Mesenchymal stem cell (in vitro differentiated cells and primary cell): ENCODE results near the gene P4HTM.

Source experiments
- DNase-seq: peaks from one replicate; pipeline ENCODE4 v3.0.0-alpha.2; 2013
- H2AFZ ChIP-seq: one replicate; pipeline ENCODE4 v1.6.1; 2013; ENCODE audit warnings: low read depth, mild to moderate bottlenecking, control low read depth, inconsistent platforms, low read length, moderate library complexity
- H2AK5ac ChIP-seq: 2 replicates; pipeline ENCODE4 v1.6.1; 2013; ENCODE audit warnings: low read length, moderate library complexity, mild to moderate bottlenecking, inconsistent platforms; ENCODE audit not compliant: severe bottlenecking
- H2BK120ac ChIP-seq: one replicate; pipeline ENCODE4 v1.6.1; 2013; ENCODE audit warnings: low read depth, mild to moderate bottlenecking, inconsistent platforms, low read length, moderate library complexity
- H2BK12ac ChIP-seq, 2 experiments: one replicate each; pipeline ENCODE4 v1.6.1; 2013; ENCODE audit warnings: inconsistent platforms in 2 of 2, low read length in 2 of 2, mild to moderate bottlenecking in 2 of 2, moderate library complexity in 2 of 2, control low read depth in 1 of 2
- H2BK15ac ChIP-seq: one replicate; pipeline ENCODE4 v1.6.1; 2013; ENCODE audit warnings: mild to moderate bottlenecking, low read depth, inconsistent platforms; ENCODE audit not compliant: poor library complexity, severe bottlenecking
- H2BK5ac ChIP-seq: 2 replicates; pipeline ENCODE4 v1.6.1; 2013; ENCODE audit warnings: low read depth, mild to moderate bottlenecking, low read length, control low read depth, inconsistent platforms; ENCODE audit not compliant: poor library complexity, severe bottlenecking
- H3K14ac ChIP-seq, 2 experiments: one replicate each; pipeline ENCODE4 v1.6.1; 2013; ENCODE audit warnings: inconsistent platforms in 2 of 2, low read length in 2 of 2, control low read depth in 1 of 2, mild to moderate bottlenecking in 1 of 2, moderate library complexity in 1 of 2
- H3K18ac ChIP-seq, 2 experiments: one replicate each; pipeline ENCODE4 v1.6.1; 2013; ENCODE audit warnings: inconsistent platforms in 2 of 2, low read length in 2 of 2, control low read depth in 1 of 2, low read depth in 1 of 2, mild to moderate bottlenecking in 1 of 2
- H3K23ac ChIP-seq, 2 experiments: one replicate each; pipeline ENCODE4 v1.6.1; 2013; ENCODE audit warnings: inconsistent platforms in 2 of 2, low read length in 2 of 2, mild to moderate bottlenecking in 2 of 2, moderate library complexity in 2 of 2, control low read depth in 1 of 2
- H3K27ac ChIP-seq: 2 replicates; pipeline ENCODE4 v1.5.1; 2013; ENCODE audit warnings: mild to moderate bottlenecking, moderate library complexity, low read length, control low read depth, inconsistent platforms; ENCODE audit not compliant: poor library complexity, severe bottlenecking
- H3K27me3 ChIP-seq, 2 experiments: 2 replicates each; pipeline versions ENCODE4 v1.6.1 to v1.7.0; 2013; ENCODE audit warnings: low read length in 2 of 2, mild to moderate bottlenecking in 2 of 2, moderate library complexity in 2 of 2, control low read depth in 1 of 2, inconsistent platforms in 1 of 2; ENCODE audit not compliant: control insufficient read depth in 1 of 2, insufficient read depth in 1 of 2
- H3K36me3 ChIP-seq, 2 experiments: 2 replicates each; pipeline versions ENCODE4 v1.6.1 to v1.7.0; 2013; ENCODE audit warnings: low read length in 2 of 2, control low read depth in 1 of 2, inconsistent platforms in 1 of 2, low read depth in 1 of 2, mild to moderate bottlenecking in 1 of 2; ENCODE audit not compliant: insufficient read depth in 2 of 2, control insufficient read depth in 1 of 2
- H3K4ac ChIP-seq, 2 experiments: one replicate each; pipeline ENCODE4 v1.6.1; 2013; ENCODE audit warnings: inconsistent platforms in 2 of 2, low read length in 2 of 2, mild to moderate bottlenecking in 2 of 2, moderate library complexity in 2 of 2, control low read depth in 1 of 2, low read depth in 1 of 2
- H3K4me1 ChIP-seq: 2 replicates; pipeline ENCODE4 v1.6.1; 2013; ENCODE audit warnings: low read depth, low read length, control low read depth; ENCODE audit not compliant: control insufficient read depth, insufficient read depth
- H3K4me2 ChIP-seq: 2 replicates; pipeline ENCODE4 v1.6.1; 2013; ENCODE audit warnings: low read length, mild to moderate bottlenecking, inconsistent platforms; ENCODE audit not compliant: poor library complexity, severe bottlenecking
- H3K4me3 ChIP-seq, 2 experiments: 2 replicates each; pipeline versions ENCODE4 v1.5.1 to v1.7.0; 2013; ENCODE audit warnings: low read length in 2 of 2, mild to moderate bottlenecking in 2 of 2, control low read depth in 1 of 2, low read depth in 1 of 2; ENCODE audit not compliant: insufficient read depth in 1 of 2
- H3K79me1 ChIP-seq: replicated peaks from 2 replicates; pipeline ENCODE4 v1.6.1; 2013; ENCODE audit warnings: mild to moderate bottlenecking, control low read depth, low read length, inconsistent platforms; ENCODE audit not compliant: poor library complexity, severe bottlenecking
- H3K9ac ChIP-seq: 2 replicates; pipeline ENCODE4 v1.7.0; 2013; ENCODE audit warnings: mild to moderate bottlenecking, low read length, moderate library complexity
- H3K9me3 ChIP-seq: 2 replicates; pipeline ENCODE4 v1.7.0; 2013; ENCODE audit warnings: mild to moderate bottlenecking, low read length; ENCODE audit not compliant: control insufficient read depth
- H4K8ac ChIP-seq: one replicate; pipeline ENCODE4 v1.6.1; 2013; ENCODE audit warnings: inconsistent platforms, mild to moderate bottlenecking, low read length, moderate library complexity
- H4K91ac ChIP-seq: one replicate; pipeline ENCODE4 v1.6.1; 2013; ENCODE audit warnings: mild to moderate bottlenecking, low read length, inconsistent platforms
- whole genome bisulfite sequencing: methylation state at CpG from one replicate; pipeline ENCODE4 v1.1.7; 2013; ENCODE audit warnings: mixed read lengths; 5-methylcytosine and 5-hydroxymethylcytosine counted together

The P4HTM gene

GRCh38 chr3:48997102-48997635, 7.1 kb downstream of the P4HTM start:
- no peaks in the 10 kb centered on the region for H3K9me3 ChIP-seq
- H3K9ac ChIP-seq: no peak overlapping the region
- no peak overlapping the region for H2AFZ ChIP-seq
- peaks cover 26% of the 10 kb centered on the region for H3K79me1 ChIP-seq
- no peak overlapping the region for H4K91ac ChIP-seq
- H3K18ac ChIP-seq: no peak overlapping the region
- H2BK5ac ChIP-seq: no peak overlapping the region
- no peaks in the 10 kb centered on the region for H3K27me3 ChIP-seq
- no peak overlapping the region for H3K23ac ChIP-seq
- H2AK5ac ChIP-seq: no peak overlapping the region
- H3K4me3 ChIP-seq: no peak overlapping the region
- H3K4me2 ChIP-seq: no peak overlapping the region
- 91% methylated on average over 8 of the region's 8 CpGs for WGBS
- no peak overlapping the region for H2BK120ac ChIP-seq
- H3K4ac ChIP-seq: no peak overlapping the region
- H2BK15ac ChIP-seq: no peak overlapping the region
- H3K36me3 ChIP-seq: peaks cover 16 to 31% of the 10 kb centered on the region in 2 experiments
- H4K8ac ChIP-seq: no peak overlapping the region
- peaks cover 10% of the 10 kb centered on the region for H3K4me1 ChIP-seq
- DNase-seq: no peak
- no peak overlapping the region for H3K27ac ChIP-seq
- no peak overlapping the region for H2BK12ac ChIP-seq
- H3K14ac ChIP-seq: no peak overlapping the region

GRCh38 chr3:48997714-48998637, 7.9 kb downstream of the P4HTM start:
- WGBS: 90% methylated on average over 19 of the region's 20 CpGs
- H3K36me3 ChIP-seq: peaks cover 16 to 33% of the 10 kb centered on the region in 2 experiments
- no peak overlapping the region for H2AK5ac ChIP-seq
- H2BK15ac ChIP-seq: no peak overlapping the region
- no peak overlapping the region for H3K4ac ChIP-seq
- no peak overlapping the region for H3K4me2 ChIP-seq
- H4K91ac ChIP-seq: no peak overlapping the region
- no peak overlapping the region for H2BK5ac ChIP-seq
- H3K79me1 ChIP-seq: peaks cover 24% of the 10 kb centered on the region
- no peak overlapping the region for H2BK120ac ChIP-seq
- DNase-seq: no peak
- H3K9ac ChIP-seq: no peak overlapping the region
- H3K18ac ChIP-seq: no peak overlapping the region
- H3K9me3 ChIP-seq: no peaks in the 10 kb centered on the region
- no peak overlapping the region for H4K8ac ChIP-seq
- no peaks in the 10 kb centered on the region for H3K27me3 ChIP-seq
- H3K4me3 ChIP-seq: no peak overlapping the region
- no peak overlapping the region for H3K23ac ChIP-seq
- no peak overlapping the region for H2BK12ac ChIP-seq
- peaks cover 10% of the 10 kb centered on the region for H3K4me1 ChIP-seq
- H3K27ac ChIP-seq: no peak overlapping the region
- no peak overlapping the region for H3K14ac ChIP-seq
- no peak overlapping the region for H2AFZ ChIP-seq

GRCh38 chr3:48999085-48999858, 9.2 kb downstream of the P4HTM start:
- no peak overlapping the region for H3K4ac ChIP-seq
- no peak overlapping the region for H2BK12ac ChIP-seq
- no peak overlapping the region for H3K4me2 ChIP-seq
- no peak overlapping the region for H2BK15ac ChIP-seq
- H3K36me3 ChIP-seq: peaks cover 14 to 33% of the 10 kb centered on the region in 2 experiments
- WGBS: 80% methylated on average over 8 of the region's 8 CpGs
- no peak overlapping the region for H3K27ac ChIP-seq
- H3K18ac ChIP-seq: no peak overlapping the region
- H3K79me1 ChIP-seq: peaks cover 20% of the 10 kb centered on the region
- peaks cover 10% of the 10 kb centered on the region for H3K4me1 ChIP-seq
- no peaks in the 10 kb centered on the region for H3K9me3 ChIP-seq
- H2BK5ac ChIP-seq: no peak overlapping the region
- no peak overlapping the region for H3K14ac ChIP-seq
- no peak overlapping the region for H3K9ac ChIP-seq
- H3K23ac ChIP-seq: no peak overlapping the region
- H2AK5ac ChIP-seq: no peak overlapping the region
- H3K27me3 ChIP-seq: no peaks in the 10 kb centered on the region
- peak overlapping the region; percentile 52 for H4K91ac ChIP-seq
- no peak for DNase-seq
- no peak overlapping the region for H3K4me3 ChIP-seq
- H4K8ac ChIP-seq: no peak overlapping the region
- H2AFZ ChIP-seq: no peak overlapping the region
- H2BK120ac ChIP-seq: no peak overlapping the region

GRCh38 chr3:49001155-49001554, 11.1 kb downstream of the P4HTM start:
- Histone ChIP-seq H3K36me3 (peaks cover 6 to 27% of the 10 kb centered on the region in 2 experiments), H3K9me3 (no peaks in the 10 kb centered on the region), H3K18ac (no peak overlapping the region), H3K23ac (no peak overlapping the region), H3K4me3 (no peak overlapping the region), H3K9ac (no peak overlapping the region), H3K4ac (no peak overlapping the region), H3K79me1 (peaks cover 17% of the 10 kb centered on the region), H2BK120ac (no peak overlapping the region), H2BK5ac (no peak overlapping the region), H2BK15ac (no peak overlapping the region), H3K27me3 (no peaks in the 10 kb centered on the region), H3K4me2 (no peak overlapping the region), H3K14ac (no peak overlapping the region), H2AFZ (no peak overlapping the region), H3K27ac (no peak overlapping the region), H2AK5ac (no peak overlapping the region), H2BK12ac (no peak overlapping the region), H4K91ac (no peak overlapping the region), H4K8ac (no peak overlapping the region), H3K4me1 (peaks cover 15% of the 10 kb centered on the region)
- 94% methylated on average over 6 of the region's 6 CpGs for WGBS
- no peak for DNase-seq
